Measurements from ENCODE around the gene SF3A2.
"Not testable (repeated sequence)": the region's sequence is repeated elsewhere in the genome, so short reads cannot be mapped to it uniquely, and the experiment has no call there.

SF3A2 gene, protein sequence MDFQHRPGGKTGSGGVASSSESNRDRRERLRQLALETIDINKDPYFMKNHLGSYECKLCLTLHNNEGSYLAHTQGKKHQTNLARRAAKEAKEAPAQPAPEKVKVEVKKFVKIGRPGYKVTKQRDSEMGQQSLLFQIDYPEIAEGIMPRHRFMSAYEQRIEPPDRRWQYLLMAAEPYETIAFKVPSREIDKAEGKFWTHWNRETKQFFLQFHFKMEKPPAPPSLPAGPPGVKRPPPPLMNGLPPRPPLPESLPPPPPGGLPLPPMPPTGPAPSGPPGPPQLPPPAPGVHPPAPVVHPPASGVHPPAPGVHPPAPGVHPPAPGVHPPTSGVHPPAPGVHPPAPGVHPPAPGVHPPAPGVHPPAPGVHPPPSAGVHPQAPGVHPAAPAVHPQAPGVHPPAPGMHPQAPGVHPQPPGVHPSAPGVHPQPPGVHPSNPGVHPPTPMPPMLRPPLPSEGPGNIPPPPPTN

DNA sequence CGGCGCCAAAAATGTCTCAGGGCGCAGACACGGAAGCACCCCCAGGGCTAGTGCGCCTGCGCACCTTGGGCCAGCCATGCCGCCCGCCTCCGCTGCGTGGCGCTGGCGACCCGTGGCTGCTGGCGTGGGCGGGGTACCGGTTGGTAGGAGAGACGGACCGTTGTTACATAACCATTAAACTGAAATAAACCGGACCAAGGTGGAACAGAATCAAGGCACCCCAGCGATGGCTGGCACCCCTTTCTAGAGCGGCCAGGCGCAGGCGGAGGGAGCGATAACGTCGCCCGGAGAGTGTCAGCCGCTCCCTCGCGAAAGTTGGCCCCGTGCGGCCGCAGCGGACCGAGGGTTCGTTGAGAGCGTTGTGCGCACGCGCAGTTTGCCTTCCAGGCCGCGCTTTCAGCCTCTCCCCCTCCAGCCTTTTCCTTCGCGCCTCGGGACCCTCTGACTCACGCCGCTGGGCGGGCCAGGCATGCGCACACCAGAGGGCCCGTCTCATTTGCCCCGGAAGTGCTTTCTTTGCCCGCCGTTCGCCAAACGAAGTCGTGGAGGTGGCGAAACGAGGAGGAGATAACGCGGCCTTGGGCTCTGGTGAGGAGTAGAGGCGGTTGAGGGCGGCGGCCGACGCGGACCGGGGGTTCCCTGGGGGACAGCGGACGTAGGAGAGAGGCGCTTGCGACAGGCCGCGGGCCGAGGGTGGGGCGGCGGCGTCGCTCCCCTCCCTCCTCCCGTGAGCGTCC lies at the start of gene SF3A2, which contains the start of gene PLEKHJ1:
TSS of gene SF3A2 (plus strand) at position 511 of the 737 bp plus-strand sequence. CDS start 6,595 bp downstream, outside the sequence.
TSS of gene PLEKHJ1 (minus strand) at position 16 of the 737 bp plus-strand sequence. CDS start 81 bp downstream, outside the sequence.
- DNase-seq = peak; percentile 98

DNA sequence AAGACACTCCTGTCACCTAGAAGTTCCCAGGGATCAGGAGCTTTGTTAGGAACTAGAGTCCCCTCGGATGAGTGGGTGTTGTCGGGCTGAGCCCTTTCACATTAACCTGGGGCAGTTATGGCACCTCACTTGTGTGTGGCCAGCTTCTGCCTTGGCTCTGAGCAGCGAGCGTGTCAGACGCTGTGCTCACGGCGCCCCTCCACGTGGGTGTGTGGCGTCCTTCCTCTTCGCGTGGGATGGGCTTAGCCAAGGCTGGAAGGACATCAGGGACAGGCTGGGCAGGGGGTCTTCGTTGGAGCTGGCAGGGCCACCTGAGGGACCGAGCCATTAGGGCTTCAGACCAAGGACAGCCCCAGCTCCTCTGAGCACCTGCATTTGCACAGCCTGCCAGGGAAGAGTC lies 49.5 kb upstream of the SF3A2 start:
- DNase-seq = no peak

DNA sequence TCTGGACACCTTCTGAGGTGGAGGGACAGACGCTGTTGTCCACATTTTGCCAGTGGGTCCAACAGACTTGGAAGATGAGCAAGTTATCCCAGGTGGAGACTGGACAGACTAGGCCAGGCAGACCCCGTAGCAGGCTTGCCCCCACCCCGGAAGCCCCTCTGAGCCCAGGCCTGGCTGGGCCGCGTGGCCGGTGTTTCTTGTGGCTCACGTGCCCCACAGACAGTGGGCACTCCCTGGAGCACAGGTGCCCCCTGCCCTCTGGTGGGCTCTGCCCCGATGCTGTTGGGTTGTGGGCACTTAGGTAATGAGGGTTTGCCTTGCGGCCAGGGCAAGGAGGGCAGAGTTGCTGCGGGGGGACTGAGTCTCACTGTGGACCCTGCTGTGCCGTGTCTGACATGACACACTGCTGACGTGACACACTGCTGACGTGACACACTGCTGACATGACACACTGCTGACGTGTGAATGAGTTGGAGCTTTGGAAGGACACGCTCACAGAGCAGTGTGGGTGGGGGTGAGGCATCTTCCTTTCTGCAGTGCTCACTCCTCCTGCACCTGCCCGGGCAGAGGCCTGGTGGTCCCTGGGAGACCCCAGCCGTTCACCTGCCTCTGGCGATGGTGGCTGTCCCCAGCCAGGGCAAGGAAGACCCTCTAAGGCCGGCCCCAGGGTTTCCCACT lies 47.8 kb upstream of the SF3A2 start:
- no peak for DNase-seq

DNA sequence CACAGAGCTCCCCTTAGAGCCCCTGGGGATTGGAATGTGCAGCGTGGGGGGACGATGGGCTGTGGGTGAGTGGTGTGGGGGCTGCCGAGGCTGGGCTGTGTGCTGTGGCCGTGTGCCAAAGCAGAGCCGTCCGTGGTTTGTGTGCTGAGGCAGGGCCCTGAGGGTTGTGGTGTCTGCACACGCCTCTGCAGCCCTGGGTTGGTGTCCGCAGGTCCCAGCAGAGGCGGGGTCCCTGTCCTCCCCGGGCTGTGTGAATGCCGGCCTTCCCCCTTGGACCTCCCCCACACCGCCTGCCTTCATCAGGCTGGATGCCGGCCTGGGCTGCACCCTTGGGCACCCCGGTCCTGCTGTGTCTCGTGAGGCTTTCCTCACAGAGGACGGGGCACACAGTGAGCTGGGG lies 46.7 kb upstream of the SF3A2 start:
- no peak for DNase-seq

DNA sequence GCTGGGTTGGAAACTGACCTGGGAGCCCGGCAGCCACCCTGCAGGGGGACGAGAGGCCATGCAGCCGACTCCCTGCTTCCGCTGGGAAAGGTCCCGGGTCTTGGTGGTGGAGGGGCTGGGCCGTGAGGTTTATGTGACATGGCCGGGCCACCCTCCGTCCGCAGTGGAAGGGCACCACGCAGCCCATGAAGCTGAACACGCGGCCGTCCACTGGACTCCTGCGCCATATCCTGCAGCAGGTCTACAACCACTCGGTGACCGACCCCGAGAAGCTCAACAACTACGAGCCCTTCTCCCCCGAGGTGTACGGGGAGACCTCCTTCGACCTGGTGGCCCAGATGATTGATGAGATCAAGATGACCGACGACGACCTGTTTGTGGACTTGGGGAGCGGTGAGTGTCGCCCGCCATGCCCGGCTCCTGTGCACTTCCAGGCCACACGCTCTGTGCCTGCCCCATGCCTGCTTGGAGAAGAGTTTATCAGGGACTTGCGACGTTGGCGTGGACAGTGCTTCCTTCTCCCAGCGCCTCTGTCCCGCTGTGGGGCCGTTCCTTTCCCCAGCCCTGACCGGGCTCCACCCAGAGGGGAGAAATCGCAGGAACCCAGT lies 45.7 kb upstream of the SF3A2 start:
- no peak for DNase-seq

DNA sequence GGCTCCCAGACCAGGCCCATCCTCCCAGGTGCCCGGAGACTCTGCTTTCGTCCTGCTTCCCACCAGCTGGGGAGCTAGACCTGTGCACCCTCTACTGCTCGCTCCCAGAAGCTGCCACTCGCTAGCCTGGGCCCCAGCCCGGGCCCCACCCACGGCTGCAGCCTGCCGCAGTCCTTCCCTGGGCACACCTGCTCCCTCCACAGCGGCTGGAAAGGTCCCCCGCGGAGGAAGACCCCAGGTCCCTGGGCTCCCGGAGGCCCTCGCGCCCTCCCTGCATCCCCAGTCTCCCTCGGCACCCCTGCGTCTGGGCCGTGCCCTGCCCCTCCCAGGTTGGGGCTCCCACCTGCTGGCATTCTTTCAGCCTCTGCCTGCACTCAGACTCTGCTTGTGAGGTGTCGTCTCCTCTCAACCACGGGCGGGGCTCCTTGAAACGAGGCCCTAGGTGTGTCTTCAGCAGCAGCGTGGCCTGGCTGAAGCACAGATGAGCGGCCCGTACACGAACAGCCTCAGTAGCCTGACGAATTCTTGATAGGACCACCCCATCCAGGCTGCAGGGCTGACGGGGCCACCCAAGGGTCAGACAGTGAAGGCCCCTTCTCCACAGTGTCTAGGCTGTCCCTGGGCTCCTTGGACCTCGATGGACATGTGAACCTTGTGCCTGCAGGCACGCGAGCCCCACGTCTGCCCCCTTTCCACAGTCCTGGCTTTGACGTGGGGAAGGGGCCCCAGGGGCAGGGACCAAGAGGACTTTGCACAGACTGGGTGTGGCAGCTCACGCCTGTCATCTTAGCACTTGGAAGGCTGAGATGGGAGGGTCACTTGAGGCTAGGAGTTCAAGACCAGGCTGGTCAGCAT lies 44.9 kb upstream of the SF3A2 start:
- no peak for DNase-seq

DNA sequence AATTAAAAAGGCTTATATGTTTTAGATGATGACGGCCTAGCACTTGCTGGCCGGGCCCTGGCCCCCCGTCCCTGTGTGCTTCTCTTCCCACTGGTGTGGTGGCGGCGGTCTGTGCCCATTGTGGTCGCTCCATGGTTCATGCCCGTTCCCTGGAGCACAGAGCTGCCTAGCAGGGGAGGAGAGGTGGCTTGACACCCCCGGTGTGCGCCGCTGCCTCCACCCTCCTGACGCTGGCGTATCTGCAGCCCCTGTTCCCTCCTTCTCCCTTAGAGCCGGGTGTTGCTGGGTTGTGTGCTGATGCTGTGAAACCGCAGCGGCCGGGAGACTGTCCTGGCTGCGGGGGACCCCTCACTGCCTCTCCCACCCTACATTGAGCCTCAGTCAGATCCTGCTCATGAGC lies 43.8 kb upstream of the SF3A2 start:
- DNase-seq = no peak

DNA sequence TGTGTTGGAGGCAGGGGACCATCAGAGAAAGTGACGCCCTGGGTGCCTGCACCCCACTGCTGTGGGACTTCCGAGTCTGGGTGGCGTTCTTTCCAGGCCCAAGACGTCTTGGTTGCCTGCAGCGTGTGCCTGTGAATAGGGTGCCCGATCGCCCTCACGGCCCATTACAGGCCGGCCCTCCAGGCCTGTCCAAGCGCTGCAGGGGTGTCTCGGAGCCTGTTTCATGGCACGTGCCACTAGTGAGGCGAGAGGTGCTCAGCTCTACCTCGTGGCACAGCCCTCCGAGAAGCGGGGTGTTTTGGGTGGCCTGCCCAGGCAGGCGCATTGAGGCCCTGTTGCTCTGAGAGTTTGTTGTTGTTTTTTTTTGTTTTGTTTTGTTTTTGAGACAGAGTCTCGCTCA lies 42.8 kb upstream of the SF3A2 start:
- DNase-seq = no peak

DNA sequence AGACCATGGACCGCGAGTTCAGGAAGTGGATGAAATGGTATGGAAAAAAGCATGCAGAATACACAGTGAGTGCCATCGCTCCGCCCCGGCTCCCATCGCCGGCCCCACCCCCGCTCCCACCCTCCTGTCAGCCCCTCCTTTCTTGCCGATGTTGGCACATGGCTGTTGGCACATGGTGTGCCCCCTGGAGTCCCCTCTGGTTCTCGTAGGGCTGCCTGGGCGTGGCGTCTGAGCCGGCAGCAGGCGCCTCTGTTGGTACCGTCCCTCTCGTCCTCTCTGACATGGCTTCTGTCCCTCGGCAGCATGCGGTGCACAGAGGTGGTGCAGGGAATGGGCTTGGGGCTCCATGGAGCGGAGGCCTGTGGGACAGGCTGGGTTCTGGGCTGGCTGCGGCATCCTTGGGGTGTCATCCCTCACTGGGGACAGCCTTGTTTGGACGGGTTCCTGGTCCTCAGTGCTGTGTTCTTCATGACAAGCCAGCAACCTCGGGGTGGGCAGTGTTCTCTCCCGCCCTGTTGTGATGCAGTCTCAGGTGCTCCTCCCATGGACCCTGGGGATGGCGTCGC lies 42.0 kb upstream of the SF3A2 start:
- DNase-seq = no peak

DNA sequence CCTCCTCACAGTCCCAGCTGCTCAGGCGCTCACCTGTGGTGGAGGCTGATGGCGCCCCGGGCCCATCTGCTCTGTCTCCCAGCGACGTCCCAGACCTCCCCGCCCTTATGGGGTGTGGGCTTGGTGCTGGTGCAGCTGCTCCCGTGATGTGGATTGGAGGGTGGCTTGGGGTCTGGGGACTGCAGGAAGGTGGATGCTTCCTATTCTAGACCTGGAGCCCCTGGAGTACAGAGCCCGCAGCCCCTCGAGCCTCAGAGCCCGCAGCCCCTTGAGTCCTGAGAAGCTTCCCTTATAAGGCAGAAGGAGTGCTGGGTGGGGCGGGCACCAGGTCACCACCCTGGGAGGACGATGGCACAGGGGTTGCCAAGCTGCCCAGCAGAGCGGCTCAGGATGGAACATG lies 41.3 kb upstream of the SF3A2 start:
- DNase-seq = no peak

DNA sequence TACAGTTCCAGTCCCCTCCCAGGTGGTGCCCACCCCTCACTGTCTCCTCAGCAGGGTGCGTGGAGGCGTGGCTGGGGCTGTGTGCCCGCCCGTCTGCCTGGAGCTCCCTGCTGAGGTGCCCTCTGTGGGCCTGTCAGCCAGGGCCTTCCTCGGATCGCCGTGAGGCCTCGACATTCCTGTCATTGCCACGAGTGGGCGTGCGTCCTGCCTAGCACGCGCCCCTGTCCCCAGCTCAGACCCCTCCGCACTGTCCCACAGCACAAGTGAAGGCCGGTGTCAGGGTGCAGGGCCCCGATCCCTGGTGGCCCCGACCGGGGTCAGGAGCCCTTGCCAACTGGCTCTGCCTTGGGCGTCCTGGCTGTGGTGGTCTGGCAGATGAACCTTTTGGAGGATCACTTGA lies 40.7 kb upstream of the SF3A2 start:
- no peak for DNase-seq

DNA sequence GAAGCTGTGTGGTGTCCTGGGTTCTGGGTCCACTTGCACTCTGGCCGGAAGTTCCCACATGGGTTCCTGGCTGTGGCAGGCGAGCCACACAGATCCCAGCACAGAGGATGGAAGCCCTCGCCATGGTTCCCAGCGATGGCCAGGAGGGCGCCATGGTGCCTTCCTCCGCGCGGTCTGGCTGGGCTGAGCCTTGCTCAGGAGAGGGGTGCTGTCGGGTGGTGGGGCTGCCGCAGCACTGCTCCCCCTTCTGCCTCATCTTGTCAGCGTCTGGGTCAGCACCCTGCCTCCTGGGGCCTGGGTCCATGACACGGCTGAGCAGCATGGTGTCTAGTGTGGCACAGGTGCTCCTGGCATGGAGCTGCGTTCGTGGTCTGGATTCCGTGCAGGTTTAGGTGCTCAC lies 39.4 kb upstream of the SF3A2 start:
- no peak for DNase-seq

DNA sequence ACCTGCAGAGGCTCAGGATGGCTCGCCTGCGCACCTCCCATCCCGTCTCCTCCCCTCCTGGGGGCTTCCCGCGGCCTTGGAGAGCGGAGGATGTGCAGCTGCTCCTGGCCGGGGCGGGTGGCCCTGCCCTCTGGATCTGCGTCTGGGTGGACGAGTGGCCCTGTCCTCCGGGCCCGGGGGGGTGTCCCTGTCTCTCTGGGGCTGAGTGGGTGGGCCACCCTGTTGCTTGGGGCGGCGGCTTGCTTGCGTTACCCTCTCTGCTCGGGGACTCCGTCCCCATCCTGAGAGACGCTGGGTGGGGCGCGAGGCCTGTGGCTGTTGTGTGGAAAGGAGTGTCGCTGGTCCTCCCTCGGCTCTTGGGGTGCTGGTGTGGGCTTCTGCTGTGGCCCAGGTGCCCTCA lies 38.3 kb upstream of the SF3A2 start:
- no peak for DNase-seq

DNA sequence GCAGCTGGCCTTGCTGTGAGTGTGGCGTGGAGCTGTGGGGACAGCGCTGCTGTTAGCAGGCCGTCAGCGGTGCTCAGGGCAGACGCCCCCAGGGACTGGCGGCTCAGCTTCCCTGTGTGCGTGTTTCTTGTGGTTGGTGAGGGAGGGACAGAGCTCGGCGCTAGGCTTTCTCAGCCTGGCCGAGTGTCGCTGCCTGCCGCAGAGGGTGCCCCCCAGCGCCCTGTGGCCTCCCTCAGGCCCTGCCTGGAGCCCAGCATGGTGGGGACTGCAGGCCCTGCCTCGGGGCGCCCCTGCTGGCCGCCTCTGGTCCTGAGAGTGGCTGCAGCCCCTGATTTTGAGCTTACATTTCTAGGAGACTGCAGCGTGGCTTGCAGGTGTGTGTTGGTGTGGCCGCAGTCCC lies 37.4 kb upstream of the SF3A2 start:
- no peak for DNase-seq

DNA sequence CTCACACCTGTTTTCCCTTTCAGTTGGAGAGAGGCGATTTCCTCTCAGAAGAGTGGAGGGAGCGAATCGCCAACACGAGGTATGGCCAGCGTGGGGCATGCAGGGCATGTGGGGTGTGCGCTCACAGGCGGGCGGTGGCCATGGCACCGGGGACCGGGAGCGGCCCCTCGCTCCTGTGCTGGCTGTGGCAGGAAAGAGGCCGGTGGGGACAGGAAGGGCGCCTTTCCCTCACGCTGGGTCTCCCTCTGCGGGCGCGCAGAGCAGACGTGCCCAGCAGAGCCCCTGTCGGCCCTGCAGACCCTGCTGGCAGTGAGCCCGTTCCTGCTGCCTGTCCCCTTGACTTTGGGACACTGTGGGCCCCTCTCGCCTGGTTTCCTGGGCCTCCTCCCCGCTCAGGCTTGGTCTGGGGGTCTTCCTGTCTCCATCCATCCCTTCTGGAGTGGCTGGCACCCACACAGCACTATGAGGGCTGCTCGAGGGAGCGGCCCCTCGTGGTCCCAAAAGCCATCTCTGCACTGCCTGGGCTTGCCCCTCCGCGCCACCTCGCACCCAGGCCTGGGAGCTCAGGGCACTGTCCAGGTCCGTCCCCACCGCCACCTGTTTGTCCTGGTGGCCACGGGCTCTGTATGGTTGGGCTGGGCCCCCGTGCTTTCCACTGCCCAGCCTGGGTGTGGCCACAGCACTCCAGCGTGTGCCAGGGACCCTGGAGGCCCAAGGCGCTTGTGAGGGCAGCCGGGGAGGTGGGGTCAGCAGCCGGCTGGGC lies 36.6 kb upstream of the SF3A2 start:
- DNase-seq = no peak

DNA sequence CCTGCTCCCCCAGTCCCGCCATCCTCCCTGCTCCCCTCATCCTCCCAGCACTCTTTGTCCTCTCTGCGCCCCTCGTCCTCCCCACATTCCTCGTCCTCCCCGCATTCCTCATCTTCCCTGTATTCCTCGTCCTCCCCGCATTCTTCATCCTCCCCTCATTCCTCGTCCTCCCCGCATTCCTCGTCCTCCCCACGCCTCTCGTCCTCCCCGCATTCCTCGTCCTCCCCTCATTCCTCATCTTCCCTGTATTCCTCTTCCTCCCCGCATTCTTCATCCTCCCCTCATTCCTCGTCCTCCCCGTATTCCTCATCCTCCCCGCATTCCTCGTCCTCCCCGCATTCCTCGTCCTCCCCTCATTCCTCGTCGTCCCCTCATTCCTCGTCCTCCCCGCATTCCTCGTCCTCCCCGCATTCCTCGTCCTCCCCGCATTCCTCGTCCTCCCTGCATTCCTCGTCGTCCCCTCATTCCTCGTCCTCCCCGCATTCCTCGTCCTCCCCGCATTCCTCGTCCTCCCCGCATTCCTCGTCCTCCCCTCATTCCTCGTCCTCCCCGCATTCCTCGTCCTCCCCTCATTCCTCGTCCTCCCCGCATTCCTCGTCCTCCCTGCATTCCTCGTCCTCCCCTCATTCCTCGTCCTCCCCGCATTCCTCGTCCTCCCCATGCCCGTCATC lies 35.9 kb upstream of the SF3A2 start:
- DNase-seq = not testable (repeated sequence)

DNA sequence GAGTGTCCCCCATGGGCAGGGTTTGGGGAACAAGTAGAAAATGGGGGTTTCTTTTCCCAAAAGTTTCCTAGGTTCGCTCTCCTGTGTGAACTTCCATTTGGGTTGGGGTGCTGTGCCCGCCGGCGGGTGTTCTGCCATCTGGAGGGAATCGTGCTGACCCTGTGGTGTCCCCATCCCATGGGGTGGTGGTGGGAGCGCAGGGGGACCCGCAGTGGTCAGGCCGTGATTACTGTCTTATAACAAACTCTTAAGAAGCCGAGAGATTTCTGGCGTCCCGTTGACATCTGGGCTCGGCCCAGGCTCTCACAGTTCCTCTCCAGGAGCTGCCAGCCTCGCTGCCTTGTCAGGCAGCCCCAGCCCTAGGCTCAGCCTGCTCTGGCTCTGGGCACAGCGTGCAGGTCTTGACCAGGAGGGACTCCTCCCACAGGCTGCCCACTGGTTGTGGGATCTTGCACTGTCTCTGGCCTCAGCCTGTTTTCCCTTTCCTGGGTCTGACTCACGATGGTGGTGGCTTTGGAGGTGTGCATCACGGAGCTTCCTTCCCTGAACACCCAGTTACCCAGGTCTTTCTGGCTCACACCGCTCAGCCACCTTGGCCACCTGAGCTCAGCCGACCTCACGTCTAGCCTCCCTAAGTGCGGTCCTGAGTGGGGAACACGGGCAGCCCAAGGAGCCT lies 35.0 kb upstream of the SF3A2 start:
- DNase-seq = no peak

DNA sequence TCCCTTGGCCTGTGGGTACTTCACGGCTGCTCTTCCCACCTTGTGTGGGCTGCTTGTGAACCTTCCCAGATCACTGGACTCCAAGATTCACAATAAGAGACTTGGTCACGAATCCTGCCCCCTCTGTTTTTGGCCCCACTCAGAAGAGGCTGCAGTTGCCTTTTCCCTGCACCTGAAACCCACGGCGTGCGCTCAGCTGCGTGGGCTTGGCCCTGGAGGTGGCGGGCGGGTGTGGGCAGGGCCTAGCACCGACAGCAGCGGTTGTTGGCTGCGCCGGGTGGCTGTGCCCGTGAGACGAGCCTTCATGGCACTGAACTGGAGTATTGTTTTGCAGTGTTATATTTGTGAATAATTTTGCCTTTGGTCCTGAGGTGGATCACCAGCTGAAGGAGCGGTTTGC lies 34.3 kb upstream of the SF3A2 start:
- DNase-seq = no peak

DNA sequence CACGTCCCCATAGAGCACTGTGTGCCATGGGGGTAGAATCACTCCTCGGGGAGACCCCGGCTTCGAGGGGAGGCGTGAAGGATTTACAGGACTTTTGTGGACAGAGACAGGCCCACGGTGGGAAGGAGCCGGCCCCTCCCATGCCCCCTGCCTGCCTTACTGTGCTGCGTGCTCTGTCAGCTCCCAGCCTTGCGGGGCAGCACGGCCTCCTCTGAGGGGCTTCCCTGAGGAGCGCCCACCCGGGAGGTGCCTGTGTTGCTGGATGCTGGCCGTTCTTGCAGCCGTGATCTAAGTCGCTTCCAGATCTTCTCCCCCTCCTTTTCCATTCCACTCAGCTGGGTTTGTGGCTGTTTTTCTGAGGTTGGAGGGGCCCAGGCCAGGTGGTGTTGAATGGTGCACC lies 29.6 kb upstream of the SF3A2 start:
- DNase-seq = no peak
